ENCODE measurements around the gene NGDN. TPM values are rescaled to one million over a fixed set of nuclear protein-coding genes. Genes with fewer than 3 reads are reported as not detected.

Gene NGDN
- total and polyA plus RNA-seq, 2 of the 8 experiments (the other 6 are each of a cell fraction or from before 2014, with no cell fraction given): 39.8 to 48.8 TPM

DNA sequence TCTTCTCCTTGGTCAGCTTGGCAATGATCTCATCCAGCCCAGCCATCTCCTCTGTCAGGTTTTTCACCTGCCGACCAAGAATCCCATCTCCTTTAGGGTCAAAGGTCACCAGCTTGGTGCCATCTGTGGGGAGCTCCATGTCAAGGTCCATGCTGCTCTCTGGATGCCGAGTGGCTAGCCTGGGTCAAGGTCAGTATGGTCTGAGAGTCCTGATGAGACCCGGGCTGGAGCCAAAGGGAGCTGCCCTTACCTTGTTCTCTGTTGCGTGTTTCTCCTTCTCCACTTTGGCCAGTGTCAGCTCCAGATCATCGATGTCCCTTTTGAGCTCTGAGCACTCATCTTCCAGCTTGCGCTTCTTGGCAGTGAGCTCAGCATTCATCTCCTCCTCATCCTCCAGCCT is 45.8 kb upstream of the NGDN start:
- no peak overlapping the region for H2BK12ac ChIP-seq (ENCODE audit: low read depth, low read length)
- CTCF ChIA-PET (ENCODE audit: partially characterized antibody): interaction anchor here (0.6 to 2.7 kb wide), 7 partner anchors 19 to 136 kb away, joined by 3 to 12 read pairs (median 4); partner anchors contain the start of gene SLC22A17
- H4K8ac ChIP-seq (ENCODE audit: extremely low read depth, insufficient read depth, low read length): no peak overlapping the region
- H2BK5ac ChIP-seq (ENCODE audit: low read depth, low read length): no peak overlapping the region
- H3K4me2 ChIP-seq (ENCODE audit: insufficient read depth in 1 of 2, low read depth in 2 of 2, low read length in 2 of 2): no peak overlapping the region
- H3K36me3 ChIP-seq (ENCODE audit: control insufficient read depth in 2 of 4, insufficient read depth in 4 of 4, low read length in 3 of 4): no peaks in the 10 kb centered on the region
- H3K79me2 ChIP-seq (ENCODE audit: control insufficient read depth in 1 of 2, insufficient read depth in 2 of 2, low read length in 2 of 2): no peaks in the 10 kb centered on the region
- no peak overlapping the region for H3K9ac ChIP-seq (replicated peaks in 1 of 4; ENCODE audit: extremely low read depth in 1 of 4, low read depth in 3 of 4, low read length in 3 of 4)
- no peak overlapping the region for H2BK20ac ChIP-seq (ENCODE audit: low read length)
- no peak overlapping the region for H2BK120ac ChIP-seq (replicated peaks; ENCODE audit: low read depth, low read length)
- 91% methylated on average over 6 of the region's 6 CpGs; no CpG with 5 or more reads in 1 of the 2 experiments for WGBS, 2 experiments (ENCODE audit: extremely low coverage in 1 of 2, insufficient coverage in 1 of 2, insufficient read length in 1 of 2, insufficient replicate concordance in 2 of 2, low coverage in 1 of 2, low lambda C conversion rate in 2 of 2, missing lambda C conversion rate in 1 of 2)
- no peaks in the 10 kb centered on the region for H3K4me1 ChIP-seq (replicated peaks in 1 of 4; ENCODE audit: control insufficient read depth in 3 of 4, insufficient read depth in 4 of 4, low read length in 3 of 4)
- H3K27ac ChIP-seq (ENCODE audit: low read depth, low read length): no peak overlapping the region
- H3K9me3 ChIP-seq (ENCODE audit: insufficient read depth in 2 of 2, low read depth in 1 of 2, low read length in 1 of 2): no peaks in the 10 kb centered on the region
- H3K79me1 ChIP-seq (ENCODE audit: low read depth, low read length): no peaks in the 10 kb centered on the region; the same call in 1 of the 2 replicates
- H3K4me3 ChIP-seq (ENCODE audit: extremely low read depth in 1 of 4, insufficient read depth in 2 of 4, low read depth in 3 of 4, low read length in 4 of 4): no peak overlapping the region
- H4K5ac ChIP-seq (ENCODE audit: insufficient read length, low read depth, low read length): no peak overlapping the region
- H3K14ac ChIP-seq (ENCODE audit: insufficient read length): no peak overlapping the region
- no peak overlapping the region for H3K4ac ChIP-seq (replicated peaks; ENCODE audit: insufficient read length, low read depth, low read length)
- no peak overlapping the region for H3K56ac ChIP-seq (replicated peaks; ENCODE audit: insufficient read length, low read depth, low read length)
- H3K27me3 ChIP-seq (replicated peaks in 1 of 4; ENCODE audit: control insufficient read depth in 3 of 4, extremely low read depth in 1 of 4, insufficient read depth in 3 of 4, low read length in 3 of 4): peaks cover 0 to 4% (median under 1%) of the 10 kb centered on the region in 4 experiments; a peak in 2 of 7 replicates
- no peak overlapping the region for H3K23ac ChIP-seq (ENCODE audit: insufficient read length)
- H3K18ac ChIP-seq (ENCODE audit: extremely low read depth, low read length): no peak overlapping the region
- POLR2A ChIA-PET (ENCODE audit: partially characterized antibody): interaction anchor here (0.9 to 1.4 kb wide), 2 partner anchors 14 to 97 kb away, joined by 4 read pairs; no protein-coding TSS in a partner anchor
- H3K23me2 ChIP-seq (ENCODE audit: low read depth, low read length): peaks cover 3% of the 10 kb centered on the region; the same call in 1 of the 2 replicates
- H4K91ac ChIP-seq (replicated peaks; ENCODE audit: insufficient read length, low read length): no peak overlapping the region
- no peak overlapping the region for H2AFZ ChIP-seq (ENCODE audit: low read length)
- no peaks in the 10 kb centered on the region for H4K20me1 ChIP-seq (replicated peaks in 1 of 2; ENCODE audit: control insufficient read depth in 1 of 2, insufficient read depth in 2 of 2, low read length in 2 of 2)
- DNase-seq (ENCODE audit: low read depth in 1 of 2, low spot score in 2 of 2): no peak
- H2BK15ac ChIP-seq (ENCODE audit: low read length): no peak overlapping the region
- FAIRE-seq: no peak
- H2AK5ac ChIP-seq (ENCODE audit: low read depth, low read length): no peak overlapping the region
- no peak for TF ChIP-seq POU5F1 (IDR thresholded peaks at IDR 0.05; ENCODE audit: low read depth, low read length)
- TF ChIP-seq TBP (IDR thresholded peaks at IDR 0.05; ENCODE audit: low read depth, low read length): no peak
- TF ChIP-seq SAP30 (IDR thresholded peaks at IDR 0.05; ENCODE audit: insufficient read depth, insufficient replicate concordance, low read length): no peak
- no peak for TF ChIP-seq SP2 (IDR thresholded peaks at IDR 0.05; ENCODE audit: low read length)
- no peak for TF ChIP-seq POLR2AphosphoS5 (IDR thresholded peaks at IDR 0.05; ENCODE audit: low read depth, low read length)
- TF ChIP-seq CHD1 (IDR thresholded peaks at IDR 0.05; ENCODE audit: low read depth, low read length): no peak
- TF ChIP-seq TCF12 (IDR thresholded peaks at IDR 0.05; ENCODE audit: low read depth, low read length): no peak
- TF ChIP-seq EZH2 (IDR thresholded peaks at IDR 0.05; ENCODE audit: low read depth, low read length, severe bottlenecking): no peak
- TF ChIP-seq CBX5 (IDR thresholded peaks at IDR 0.05; ENCODE audit: low read depth, low read length): no peak
- no peak for TF ChIP-seq BRCA1 (IDR thresholded peaks at IDR 0.05; ENCODE audit: low read depth, low read length)
- no peak for TF ChIP-seq CHD2 (IDR thresholded peaks at IDR 0.05; ENCODE audit: low read length)
